K562 (cell line): Measurements from ENCODE around the gene BACH1. TPM values are rescaled to one million over a fixed set of nuclear protein-coding genes. Genes with fewer than 3 reads are reported as not detected.

Source experiments
- ATAC-seq: fragments of 200-7000 bp; cut with Tn5 transposase; 3 replicates; pipeline ENCODE4 v1.9.1; 2020; ENCODE audit warnings: moderate library complexity
- BruUV-seq: library from RNA; stranded (reverse); fragments of 400-500 nt; replicated peaks from 2 replicates; lab custom pipeline; 2021; lab: Mats Ljungman, UMichigan
- CTCF ChIA-PET: fragments of 300-600 bp; formaldehyde crosslinking; extraction: SDS; loops from one replicate; lab custom pipeline; 2021; ENCODE audit warnings: low intra/inter-chr PET ratio; lab: Yijun Ruan, JAX
- POLR2A ChIA-PET: fragments of 300-600, 350-650 bp; sonication (Branson Sonifier 250); formaldehyde crosslinking; extraction: SDS; loops from one replicate; lab custom pipeline; 2021; ENCODE audit warnings: antibody characterized with exemption, inconsistent platforms; lab: Yijun Ruan, JAX
- DNase-seq, 4 experiments: peaks; one replicate each; pipeline versions ENCODE4 v3.0.0 to v3.0.0-alpha.2; 2011 to 2018; ENCODE audit warnings: low spot score in 3 of 4, mixed read lengths in 3 of 4; ENCODE audit errors: extremely low read depth in 1 of 4
- FAIRE-seq: peaks from 2 replicates; lab custom pipeline; 2011; peaks lifted over from hg19 to GRCh38; lab: Jason Lieb, UNC
- H2AFZ ChIP-seq: 2 replicates; pipeline ENCODE4 v1.6.0; 2011; ENCODE audit warnings: low read depth, low read length, control low read depth, inconsistent platforms
- H3K27ac ChIP-seq: fragments of 200-600 bp; 3 replicates; pipeline ENCODE4 v1.8.0; 2011; ENCODE audit warnings: low read depth, mild to moderate bottlenecking, control low read depth, inconsistent platforms, low read length, moderate library complexity, mixed read lengths; ENCODE audit errors: extremely low read depth
- H3K27me3 ChIP-seq, 2 experiments: fragments of 300-600 bp in 1 of 2; 2 replicates in 1 of 2; 3 replicates in 1 of 2; pipeline versions ENCODE4 v1.6.0 to v1.8.0; 2011; ENCODE audit warnings: inconsistent platforms in 2 of 2, low read length in 2 of 2, mild to moderate bottlenecking in 1 of 2, mixed read lengths in 1 of 2, moderate library complexity in 1 of 2; ENCODE audit not compliant: control insufficient read depth in 2 of 2, insufficient read depth in 2 of 2
- H3K36me3 ChIP-seq: fragments of 300-600 bp; 3 replicates; pipeline ENCODE4 v1.8.0; 2011; ENCODE audit warnings: mild to moderate bottlenecking, low read length, inconsistent platforms; ENCODE audit not compliant: control insufficient read depth, insufficient read depth
- H3K4me1 ChIP-seq, 2 experiments: fragments of 200-600 bp in 1 of 2; replicated peaks in 1 of 2; 2 replicates in 1 of 2; 3 replicates in 1 of 2; pipeline versions ENCODE4 v1.5.1 to v1.8.0; 2011; ENCODE audit warnings: inconsistent platforms in 2 of 2, low read length in 2 of 2, mild to moderate bottlenecking in 1 of 2, mixed read lengths in 1 of 2, moderate library complexity in 1 of 2; ENCODE audit not compliant: control insufficient read depth in 2 of 2, insufficient read depth in 2 of 2
- H3K4me2 ChIP-seq: 2 replicates; pipeline ENCODE4 v1.6.1; 2011; ENCODE audit warnings: low read length, control low read depth, inconsistent platforms, mixed read lengths; ENCODE audit not compliant: insufficient read depth
- H3K4me3 ChIP-seq: fragments of 200-600 bp; sonication (generic), shearing (Covaris generic); 2 replicates; pipeline ENCODE4 v1.5.1; 2016; ENCODE audit warnings: control low read depth, inconsistent platforms
- H3K79me2 ChIP-seq: fragments of 200-600 bp; 3 replicates; pipeline ENCODE4 v1.8.0; 2011; ENCODE audit warnings: low read length, inconsistent platforms; ENCODE audit not compliant: control insufficient read depth, insufficient read depth
- H3K9ac ChIP-seq, 2 experiments: 2 replicates each; pipeline versions ENCODE4 v1.6.0 to v1.6.1; 2011; ENCODE audit warnings: low read depth in 2 of 2, low read length in 2 of 2, control low read depth in 1 of 2, inconsistent platforms in 1 of 2, mild to moderate bottlenecking in 1 of 2, mixed read lengths in 1 of 2; ENCODE audit not compliant: insufficient read depth in 1 of 2
- H3K9me1 ChIP-seq: one replicate; pipeline ENCODE4 v1.6.0; 2011; ENCODE audit warnings: inconsistent platforms, mild to moderate bottlenecking, low read length, moderate library complexity; ENCODE audit not compliant: control insufficient read depth, insufficient read depth
- H3K9me3 ChIP-seq: replicated peaks from 2 replicates; pipeline ENCODE4 v1.5.1; 2011; ENCODE audit warnings: low read depth, low read length, inconsistent platforms; ENCODE audit not compliant: control insufficient read depth, insufficient read depth
- H4K20me1 ChIP-seq: replicated peaks from 2 replicates; pipeline ENCODE4 v1.6.1; 2011; ENCODE audit warnings: low read length, inconsistent platforms, mixed read lengths; ENCODE audit not compliant: control insufficient read depth, insufficient read depth
- ERF ChIP-seq: fragments of 450-650 bp; formaldehyde crosslinking; IDR thresholded peaks from 2 replicates; pipeline ENCODE4 v1.4.0; 2020; ENCODE audit warnings: mild to moderate bottlenecking, mixed read lengths
- KHSRP ChIP-seq: fragments of 450-650 bp; IDR thresholded peaks from 2 replicates; pipeline ENCODE4 v1.6.1; 2017
- ZBTB26 ChIP-seq: fragments of 450-650 bp; formaldehyde crosslinking; IDR thresholded peaks from 2 replicates; pipeline ENCODE4 v1.4.0; 2022; ENCODE audit warnings: missing genetic modification characterization
- ZNF146 ChIP-seq: IDR thresholded peaks from one replicate; pipeline ENCODE4 v1.6.1; 2018; ENCODE audit warnings: missing compliant biosample characterization; ENCODE audit not compliant: unreplicated experiment
- WGBS: fragments of 100-300 bp; shearing (Covaris generic); methylation state at CpG from one replicate; pipeline ENCODE4 v1.1.6; 2016; ENCODE audit warnings: low coverage, mixed read lengths; ENCODE audit not compliant: insufficient coverage; ENCODE audit errors: missing lambda C conversion rate; 5-methylcytosine and 5-hydroxymethylcytosine counted together
- in situ Hi-C: fragments of 300-500 bp; cut with MboI; formaldehyde crosslinking; loops from 4 replicates; pipeline ENCODE4 v1.15.0; 2018; ENCODE audit warnings: inconsistent platforms, mixed read lengths
- intact Hi-C: fragments of 100-400 bp; cut with micrococcal nuclease; formaldehyde crosslinking; loops from 2 replicates; pipeline ENCODE4 v1.14.2; 2022
- polyA plus RNA-seq, 8 experiments: library from polyadenylated mRNA; depleted of rRNA in 4 of 8; stranded (reverse) in 5 of 8; unstranded in 3 of 8; fragments of >200 nt; fragmentation: Nextera tagmentation in 2 of 8; fragmentation: Illumina TruSeq in 1 of 8; extraction: Ambion mirVana in 2 of 8; extraction: Trizol in 1 of 8; gene quantifications; 2 replicates each; pipeline versions ENCODE4 v1.2.1 to v1.2.3, GENCODE V29; 2011 to 2014; ENCODE audit warnings: inconsistent platforms in 1 of 8, missing spikeins in 1 of 8
- total RNA-seq, 7 experiments: library from RNA; depleted of rRNA in 6 of 7; stranded (reverse); fragments of >200 nt in 6 of 7; fragmentation: Illumina TruSeq in 2 of 7; extraction: Trizol in 2 of 7; gene quantifications; 2 replicates each; pipeline versions ENCODE4 v1.2.1 to v1.2.3, GENCODE V29; 2011 to 2021; ENCODE audit warnings: low replicate concordance in 1 of 7

BACH1 gene
- total and polyA plus RNA-seq, 9 of the 15 experiments (the other 6 are each of a cell fraction or from before 2014, with no cell fraction given) = 10.6 to 58.5 (median 28.6) TPM

- Histone ChIP-seq H3K4me3 (no peak overlapping the region), H3K36me3 (no peaks in the 10 kb centered on the region), H2AFZ (no peak overlapping the region), H3K9me3 (no peaks in the 10 kb centered on the region), H3K4me2 (no peak overlapping the region), H3K9ac (no peak overlapping the region), H3K27ac (no peak overlapping the region), H3K9me1 (no peaks in the 10 kb centered on the region), H3K79me2 (no peaks in the 10 kb centered on the region), H3K4me1 (no peaks in the 10 kb centered on the region; a peak in 1 of 5 replicates), H4K20me1 (no peaks in the 10 kb centered on the region), H3K27me3 (no peaks in the 10 kb centered on the region)
- ChIA-PET CTCF (no interaction called here), POLR2A (no interaction called here)
- 0% methylated on average over 1 of the region's 1 CpG for WGBS
- BruUV-seq = no TSS peak
- no peak for DNase-seq
- intact Hi-C loops = no loop called here
- in situ Hi-C loops = no loop called here
- FAIRE-seq = no peak
- TF ChIP-seq ZNF146 (CRISPR knock-in tag) (peak; percentile 20), ERF (no peak), KHSRP (no peak), ZBTB26 (no peak)
- ATAC-seq = no peak
Observed at GRCh38 chr21:29254550-29254949, 44.2 kb upstream of the BACH1 start.
